ENCODE data around the gene ASCC1. TPM values are rescaled to one million over a fixed set of nuclear protein-coding genes. Genes with fewer than 3 reads are reported as not detected.
A peak's percentile ranks its signal among the peaks of the same experiment; 100 is the strongest.

Gene ASCC1
- total RNA-seq, 3 donors from 2014 or later (not counting 1 experiment from before 2014, with no cell fraction given): 26.0 to 35.2 (median 29.3) TPM

DNA sequence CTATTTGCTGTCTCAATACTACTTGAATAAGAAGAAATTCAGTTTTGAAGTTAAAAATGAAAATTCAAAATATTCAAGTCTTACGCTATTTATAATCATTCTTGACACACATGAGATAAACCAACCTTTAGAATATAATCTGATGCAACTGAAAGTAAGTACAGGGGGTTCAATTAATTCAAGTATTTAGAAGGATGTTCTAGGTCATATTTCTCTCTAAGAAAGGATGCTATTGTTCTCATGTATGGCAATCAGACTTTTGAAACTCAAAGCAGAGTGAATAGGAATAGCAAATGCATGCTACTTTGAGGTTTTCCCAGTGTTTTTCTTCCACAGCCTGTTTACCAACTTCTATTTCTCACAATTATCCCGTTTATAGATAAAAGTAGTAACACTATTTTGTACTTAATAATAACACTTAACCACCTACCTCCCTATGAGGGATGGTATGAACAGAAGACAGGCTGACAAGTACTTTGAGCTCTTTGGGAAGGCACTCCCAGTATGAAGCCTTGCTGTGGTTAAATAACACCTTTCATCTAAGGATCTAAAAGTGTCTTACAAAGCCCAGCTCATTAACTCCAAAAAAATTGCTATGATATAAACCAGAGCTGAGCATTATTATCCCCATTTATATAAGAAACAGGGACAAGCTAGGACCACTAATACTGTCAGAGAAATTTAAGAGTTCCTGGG is 109.8 kb downstream of the ASCC1 start:
- Mint-ChIP-seq H3K27ac (peak overlapping the region; percentile 42 to 73), H3K4me1 (peaks cover 13 to 21% of the 10 kb centered on the region in 2 donors), H3K9me3 (no peaks in the 10 kb centered on the region), H3K4me3 (peak overlapping the region; percentile 52), H3K27me3 (ENCODE audit: low read depth in 2 of 2) (no peaks in the 10 kb centered on the region), H3K36me3 (peaks cover 6% of the 10 kb centered on the region)
- no peaks in the 10 kb centered on the region for H3K9me3 ChIP-seq (ENCODE audit: control insufficient read depth, insufficient read depth, low read length)
- intact Hi-C loops (cut with micrococcal nuclease): no loop called here
- peaks cover 10% of the 10 kb centered on the region for H3K36me3 ChIP-seq (ENCODE audit: control insufficient read depth, insufficient read depth, low read length)
- no peaks in the 10 kb centered on the region for H3K27me3 ChIP-seq (ENCODE audit: control insufficient read depth, insufficient read depth, low read length)
- DNase-seq (peak in 1 of 2 donors; percentile 32), ATAC-seq (no peak)
- TF ChIP-seq, protein P1, sequence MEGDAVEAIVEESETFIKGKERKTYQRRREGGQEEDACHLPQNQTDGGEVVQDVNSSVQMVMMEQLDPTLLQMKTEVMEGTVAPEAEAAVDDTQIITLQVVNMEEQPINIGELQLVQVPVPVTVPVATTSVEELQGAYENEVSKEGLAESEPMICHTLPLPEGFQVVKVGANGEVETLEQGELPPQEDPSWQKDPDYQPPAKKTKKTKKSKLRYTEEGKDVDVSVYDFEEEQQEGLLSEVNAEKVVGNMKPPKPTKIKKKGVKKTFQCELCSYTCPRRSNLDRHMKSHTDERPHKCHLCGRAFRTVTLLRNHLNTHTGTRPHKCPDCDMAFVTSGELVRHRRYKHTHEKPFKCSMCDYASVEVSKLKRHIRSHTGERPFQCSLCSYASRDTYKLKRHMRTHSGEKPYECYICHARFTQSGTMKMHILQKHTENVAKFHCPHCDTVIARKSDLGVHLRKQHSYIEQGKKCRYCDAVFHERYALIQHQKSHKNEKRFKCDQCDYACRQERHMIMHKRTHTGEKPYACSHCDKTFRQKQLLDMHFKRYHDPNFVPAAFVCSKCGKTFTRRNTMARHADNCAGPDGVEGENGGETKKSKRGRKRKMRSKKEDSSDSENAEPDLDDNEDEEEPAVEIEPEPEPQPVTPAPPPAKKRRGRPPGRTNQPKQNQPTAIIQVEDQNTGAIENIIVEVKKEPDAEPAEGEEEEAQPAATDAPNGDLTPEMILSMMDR (IDR thresholded peaks at IDR 0.05): no peak
- H3K4me3 ChIP-seq (ENCODE audit: low read length): no peak overlapping the region
- H3K27ac ChIP-seq (ENCODE audit: low read length): no peak overlapping the region
- H3K4me1 ChIP-seq (ENCODE audit: control insufficient read depth, insufficient read depth, low read length): peaks cover 12% of the 10 kb centered on the region
- WGBS (ENCODE audit: insufficient coverage): no CpG with 5 or more reads among the region's 2 CpGs

DNA sequence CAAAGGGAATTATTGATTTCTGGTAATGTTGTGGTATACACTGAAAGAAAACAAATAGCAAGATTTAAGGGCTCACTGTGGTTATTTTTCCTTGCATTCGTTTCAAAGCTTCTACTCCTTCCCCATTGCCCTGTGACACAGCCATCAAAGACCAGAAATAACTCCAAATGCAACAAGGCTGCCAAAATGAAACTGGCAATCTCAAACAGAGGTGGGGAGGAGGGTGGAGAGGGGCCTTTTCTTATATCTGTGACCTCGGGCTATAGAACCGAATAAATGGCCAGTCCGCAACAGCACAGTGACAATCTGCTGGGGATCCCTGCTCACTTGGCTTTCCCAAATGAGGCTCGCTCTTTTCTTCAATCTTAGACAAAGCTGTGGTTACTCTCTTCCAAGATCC is 110.4 kb downstream of the ASCC1 start:
- H3K27me3 Mint-ChIP-seq (ENCODE audit: low read depth in 2 of 2): no peaks in the 10 kb centered on the region
- WGBS (ENCODE audit: insufficient coverage): 93% methylated on average over 4 of the region's 5 CpGs
- peaks cover 12% of the 10 kb centered on the region for H3K4me1 ChIP-seq (ENCODE audit: control insufficient read depth, insufficient read depth, low read length)

DNA sequence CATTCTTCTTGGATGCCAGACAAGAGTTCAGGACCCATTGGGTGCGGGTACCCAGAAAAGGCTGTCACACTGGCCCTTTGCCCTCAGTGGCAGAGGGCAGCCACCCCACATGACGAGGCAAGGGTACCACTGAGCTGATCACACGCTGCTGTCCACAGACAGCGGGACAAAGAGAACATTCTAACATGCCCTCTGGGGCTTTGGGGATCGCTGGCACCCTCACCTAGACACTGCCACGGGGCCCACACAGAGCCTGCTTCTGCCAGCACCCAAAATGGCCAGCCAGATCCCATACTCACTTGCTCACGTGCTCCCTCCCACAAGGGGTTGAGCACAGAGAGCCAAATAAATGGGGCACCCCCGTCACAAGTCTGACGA is 111.0 kb downstream of the ASCC1 start:
- WGBS (ENCODE audit: insufficient coverage): 99% methylated on average over 8 of the region's 9 CpGs
- peaks cover 16% of the 10 kb centered on the region for H3K36me3 ChIP-seq (ENCODE audit: control insufficient read depth, insufficient read depth, low read length)
- Mint-ChIP-seq H3K36me3 (peaks cover 13% of the 10 kb centered on the region), H3K27me3 (ENCODE audit: low read depth in 2 of 2) (no peaks in the 10 kb centered on the region), H3K4me3 (no peak overlapping the region), H3K4me1 (peaks cover 13 to 21% of the 10 kb centered on the region in 2 donors), H3K27ac (no peak overlapping the region), H3K9me3 (no peaks in the 10 kb centered on the region)
- TF ChIP-seq, protein P1 (IDR thresholded peaks at IDR 0.05): no peak
- no peaks in the 10 kb centered on the region for H3K9me3 ChIP-seq (ENCODE audit: control insufficient read depth, insufficient read depth, low read length)
- no peak overlapping the region for H3K27ac ChIP-seq (ENCODE audit: low read length)
- no peak overlapping the region for H3K4me3 ChIP-seq (ENCODE audit: low read length)
- peaks cover 12% of the 10 kb centered on the region for H3K4me1 ChIP-seq (ENCODE audit: control insufficient read depth, insufficient read depth, low read length)
- no peaks in the 10 kb centered on the region for H3K27me3 ChIP-seq (ENCODE audit: control insufficient read depth, insufficient read depth, low read length)
- DNase-seq: no peak
- ATAC-seq: no peak
- intact Hi-C loops (cut with micrococcal nuclease): no loop called here

More for the DNA sequence above, 110.4 kb downstream of the ASCC1 start:
- DNase-seq (peak in 1 of 2 donors; percentile 19), ATAC-seq (no peak)
- Mint-ChIP-seq H3K9me3 (no peaks in the 10 kb centered on the region), H3K36me3 (peaks cover 12% of the 10 kb centered on the region), H3K27ac (no peak overlapping the region), H3K4me1 (peaks cover 13 to 21% of the 10 kb centered on the region in 2 donors), H3K4me3 (no peak overlapping the region)
- no peak overlapping the region for H3K27ac ChIP-seq (ENCODE audit: low read length)
- TF ChIP-seq, protein P1 (IDR thresholded peaks at IDR 0.05): no peak
- H3K9me3 ChIP-seq (ENCODE audit: control insufficient read depth, insufficient read depth, low read length): no peaks in the 10 kb centered on the region
- intact Hi-C loops (cut with micrococcal nuclease): no loop called here
- H3K4me3 ChIP-seq (ENCODE audit: low read length): no peak overlapping the region
- peaks cover 15% of the 10 kb centered on the region for H3K36me3 ChIP-seq (ENCODE audit: control insufficient read depth, insufficient read depth, low read length)
- H3K27me3 ChIP-seq (ENCODE audit: control insufficient read depth, insufficient read depth, low read length): no peaks in the 10 kb centered on the region

Data from natural killer cell (primary cell).